Skeletal muscle cell (primary cell): ENCODE measurements around the gene TMEM141.

Source experiments
- DNase-seq: peaks from one replicate; pipeline ENCODE4 v3.0.0-alpha.2; 2010; ENCODE audit warnings: low read depth
- H3K4me3 ChIP-seq: 2 replicates; pipeline ENCODE4 v1.5.1; 2011; ENCODE audit warnings: low read depth, mild to moderate bottlenecking, control low read depth, low read length, moderate library complexity

Gene TMEM141

GRCh38 chr9:136805207-136805740 is 14.1 kb downstream of the TMEM141 start:
- no peak for DNase-seq
- H3K4me3 ChIP-seq: no peak overlapping the region

GRCh38 chr9:136806067-136806466 is 14.9 kb downstream of the TMEM141 start:
- H3K4me3 ChIP-seq: no peak overlapping the region
- DNase-seq: no peak

- peak overlapping the region; percentile 90 for H3K4me3 ChIP-seq
- DNase-seq: no peak
These were observed 15.6 kb downstream of the TMEM141 start for GRCh38 chr9:136806631-136807201.

DNA sequence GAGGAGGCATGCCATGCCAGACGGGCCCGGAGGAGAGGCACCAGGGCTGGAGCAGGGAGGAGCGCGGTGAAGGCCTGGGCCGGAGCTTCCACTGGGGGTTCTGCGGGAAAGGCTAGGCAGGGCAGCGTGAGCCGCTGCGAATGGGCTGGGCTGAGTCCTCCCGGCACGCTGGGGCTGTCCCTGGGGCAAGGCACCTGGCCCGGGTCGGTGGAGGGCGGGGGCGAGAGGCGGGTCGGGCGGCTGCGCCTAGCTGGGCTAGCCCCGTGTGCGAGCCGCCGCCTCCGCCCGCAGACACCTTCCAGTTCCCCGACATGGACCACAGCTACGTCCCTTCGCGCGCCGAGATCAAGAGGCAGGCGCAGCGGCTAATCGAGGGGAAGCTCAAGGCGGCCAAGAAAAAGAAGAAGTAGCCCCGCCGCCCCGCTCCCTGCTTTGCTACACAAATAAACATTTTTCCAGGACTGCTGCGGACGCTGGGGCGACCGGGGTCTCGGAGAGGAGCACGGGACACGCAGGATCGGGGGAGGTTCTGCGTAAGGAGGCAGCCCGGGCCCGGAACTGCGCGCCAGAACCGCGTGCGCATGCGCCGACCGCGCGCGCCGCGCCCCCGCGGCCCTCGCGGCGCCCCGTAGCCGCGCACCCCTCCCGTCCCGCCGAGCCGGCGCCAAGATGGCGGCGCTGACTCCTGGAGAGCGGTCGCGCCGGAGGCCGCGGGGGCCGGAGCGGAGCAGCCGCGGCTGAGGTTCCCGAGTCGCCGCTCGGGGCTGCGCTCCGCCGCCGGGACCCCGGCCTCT is 16.3 kb downstream of the TMEM141 start, which contains the start of gene RABL6:
Gene RABL6 (plus strand): TSS at position 668 of the 794 bp plus-strand sequence. CDS start 249 bp downstream, outside the sequence.
- no peak for DNase-seq
- H3K4me3 ChIP-seq: peak within 1 kb of the TSS; percentile 90

DNA sequence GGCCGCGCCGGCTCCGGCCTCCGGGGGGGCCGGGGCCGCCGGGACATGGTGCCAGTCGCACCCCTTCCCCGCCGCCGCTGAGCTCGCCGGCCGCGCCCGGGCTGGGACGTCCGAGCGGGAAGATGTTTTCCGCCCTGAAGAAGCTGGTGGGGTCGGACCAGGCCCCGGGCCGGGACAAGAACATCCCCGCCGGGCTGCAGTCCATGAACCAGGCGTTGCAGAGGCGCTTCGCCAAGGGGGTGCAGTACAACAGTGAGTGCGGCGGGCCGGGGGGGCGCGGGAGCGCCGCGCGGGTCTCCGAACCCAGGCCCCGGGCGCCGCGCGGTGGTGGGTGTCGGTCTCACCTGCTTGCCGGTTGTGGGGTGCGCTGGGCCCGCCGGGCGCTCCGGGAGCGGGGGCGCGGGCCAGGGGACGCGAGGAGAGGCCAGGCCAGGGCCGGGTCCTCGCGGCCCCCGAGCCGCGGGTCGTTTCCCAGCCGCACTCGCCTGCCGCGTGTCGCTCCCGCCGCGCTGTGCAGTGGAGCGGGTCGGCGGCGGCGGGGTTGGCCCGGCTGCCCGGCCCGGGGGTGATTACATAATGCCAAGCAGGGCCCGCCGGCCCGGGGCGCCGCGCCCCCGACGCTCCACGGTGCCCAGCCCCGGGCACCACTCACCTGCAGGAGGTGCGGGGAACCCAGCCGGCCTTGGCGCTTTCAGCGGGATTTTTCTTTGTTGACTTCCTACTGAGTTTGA is 17.1 kb downstream of the TMEM141 start:
- DNase-seq: no peak

DNA sequence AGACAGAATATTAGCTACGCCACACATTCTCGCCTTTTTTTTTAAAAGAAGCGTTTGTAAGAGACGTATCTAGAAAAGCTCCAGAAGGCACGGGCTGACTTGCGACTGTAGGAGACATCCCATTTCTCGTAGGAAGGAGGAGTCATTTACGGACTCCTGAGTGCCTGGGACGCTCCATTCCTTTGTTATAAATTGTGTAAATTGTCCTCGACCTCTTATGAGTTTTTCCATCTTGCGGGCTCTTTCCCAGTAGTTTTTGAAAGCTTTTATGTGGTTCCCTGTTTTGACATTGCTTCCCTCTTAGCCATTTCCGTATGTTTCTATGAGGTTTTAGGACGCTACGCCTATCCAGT is 17.6 kb downstream of the TMEM141 start:
- H3K4me3 ChIP-seq: peak overlapping the region; percentile 90
- DNase-seq: no peak

More for the DNA sequence above, 17.1 kb downstream of the TMEM141 start:
- H3K4me3 ChIP-seq: peak overlapping the region; percentile 90

GRCh38 chr9:136814725-136815421 is 23.7 kb downstream of the TMEM141 start:
- DNase-seq: no peak
- H3K4me3 ChIP-seq: no peak overlapping the region

- no peak overlapping the region for H3K4me3 ChIP-seq
- no peak for DNase-seq
These were observed 24.3 kb downstream of the TMEM141 start for GRCh38 chr9:136815422-136815782.

GRCh38 chr9:136820971-136821825 is 30.1 kb downstream of the TMEM141 start:
- no peak overlapping the region for H3K4me3 ChIP-seq
- DNase-seq: no peak

- H3K4me3 ChIP-seq: no peak overlapping the region
- DNase-seq: no peak
These were observed 30.8 kb downstream of the TMEM141 start for GRCh38 chr9:136821826-136822544.

- no peak for DNase-seq
- no peak overlapping the region for H3K4me3 ChIP-seq
These were observed 32.2 kb downstream of the TMEM141 start for GRCh38 chr9:136823136-136824046.

- no peak overlapping the region for H3K4me3 ChIP-seq
- DNase-seq: no peak
These were observed 33.5 kb downstream of the TMEM141 start for GRCh38 chr9:136824496-136825225.

DNA sequence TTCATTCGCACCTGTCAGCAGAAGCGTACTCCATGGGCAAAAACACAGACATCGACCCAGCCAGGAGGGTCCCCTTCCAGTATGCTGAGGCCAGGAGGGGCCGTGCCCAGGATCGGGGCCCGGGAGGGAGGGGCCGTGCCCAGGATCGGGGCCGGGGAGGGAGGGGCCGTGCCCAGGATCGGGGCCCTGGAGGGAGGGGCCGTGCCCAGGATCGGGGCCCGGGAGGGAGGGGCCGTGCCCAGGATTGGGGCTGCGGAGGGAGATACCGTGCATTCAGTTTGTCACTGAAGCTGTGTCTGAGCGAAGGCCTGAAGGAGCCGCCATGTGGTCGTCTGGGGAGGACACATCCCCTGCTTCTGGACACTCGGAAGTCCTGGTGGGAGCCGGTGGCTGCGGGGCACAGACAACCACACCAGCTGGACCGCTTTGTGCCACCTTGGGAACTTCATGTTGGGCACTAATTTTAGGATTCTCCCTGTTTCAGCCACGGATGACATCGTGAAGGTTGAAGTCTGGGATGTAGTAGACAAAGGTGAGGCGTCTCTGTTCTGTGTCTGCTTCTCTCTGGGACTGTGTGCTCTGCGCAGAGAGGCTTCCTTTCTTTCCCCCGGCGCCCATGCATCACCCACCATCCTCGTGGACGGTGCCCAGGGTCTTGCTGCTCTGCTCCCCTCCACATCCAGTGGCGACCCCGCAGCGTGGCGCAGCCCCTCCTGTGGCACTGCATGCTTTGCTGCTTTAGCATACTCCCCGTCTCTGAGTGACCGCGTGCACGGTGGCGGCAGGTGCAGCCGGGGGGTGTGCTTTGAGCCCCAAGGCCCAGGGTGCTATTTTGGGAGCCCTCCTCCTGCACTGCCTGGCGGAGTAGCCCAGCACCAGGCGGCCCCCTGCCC is 34.4 kb downstream of the TMEM141 start:
- no peak overlapping the region for H3K4me3 ChIP-seq
- no peak for DNase-seq

GRCh38 chr9:136826188-136826541 is 35.0 kb downstream of the TMEM141 start:
- no peak overlapping the region for H3K4me3 ChIP-seq
- no peak for DNase-seq

- H3K4me3 ChIP-seq: no peak overlapping the region
- DNase-seq: no peak
These were observed 35.8 kb downstream of the TMEM141 start for GRCh38 chr9:136826703-136827582.
